HepG2 (cell line): Measurements from ENCODE around the gene SEC11A. TPM values are rescaled to one million over a fixed set of nuclear protein-coding genes. Genes with fewer than 3 reads are reported as not detected.

Source experiments
- HOXA3 ChIP-seq: sonication (generic); formaldehyde crosslinking; IDR thresholded peaks from 2 replicates; pipeline ENCODE4 v1.5.0; 2020; ENCODE audit warnings: missing genetic modification reagents
- IRF2 ChIP-seq: IDR thresholded peaks from 2 replicates; pipeline ENCODE4 v1.6.1; 2018; ENCODE audit warnings: missing genetic modification reagents, missing compliant biosample characterization
- IRX3 ChIP-seq: sonication (generic); formaldehyde crosslinking; IDR thresholded peaks from 2 replicates; pipeline ENCODE4 v1.8.1; 2023; ENCODE audit warnings: mild to moderate bottlenecking, low read depth, missing genetic modification reagents, borderline replicate concordance
- NFIC ChIP-seq: IDR thresholded peaks from 2 replicates; pipeline ENCODE4 v1.6.1; 2012; ENCODE audit warnings: mild to moderate bottlenecking, low read length, inconsistent platforms
- POLR2AphosphoS5 ChIP-seq: IDR thresholded peaks from 2 replicates; pipeline ENCODE4 v1.6.1; 2012; ENCODE audit warnings: low read depth, low read length
- SALL1 ChIP-seq: sonication (generic); formaldehyde crosslinking; IDR thresholded peaks from 2 replicates; pipeline ENCODE4 v1.8.0; 2022; ENCODE audit warnings: mild to moderate bottlenecking, missing genetic modification reagents
- ZNF225 ChIP-seq: sonication (generic); formaldehyde crosslinking; IDR thresholded peaks from 2 replicates; pipeline ENCODE4 v1.4.0; 2020; ENCODE audit warnings: mild to moderate bottlenecking, missing genetic modification reagents
- ZNF234 ChIP-seq: sonication (generic); formaldehyde crosslinking; conservative IDR thresholded peaks from 2 replicates; pipeline ENCODE4 v1.5.1; 2020; ENCODE audit warnings: mild to moderate bottlenecking, missing genetic modification reagents
- ZNF773 ChIP-seq: sonication (generic); formaldehyde crosslinking; IDR thresholded peaks from 2 replicates; pipeline ENCODE4 v1.4.0; 2020; ENCODE audit warnings: missing genetic modification reagents, borderline replicate concordance
- ZNF839 ChIP-seq: sonication (generic); formaldehyde crosslinking; IDR thresholded peaks from 2 replicates; pipeline ENCODE4 v1.4.0; 2020; ENCODE audit warnings: missing genetic modification reagents, mild to moderate bottlenecking, borderline replicate concordance
- polyA plus RNA-seq, 8 experiments: library from polyadenylated mRNA; depleted of rRNA in 3 of 8; stranded (reverse) in 7 of 8; unstranded in 1 of 8; fragments of >200 nt; fragmentation: Illumina TruSeq in 4 of 8; extraction: Trizol in 4 of 8; gene quantifications; 2 replicates each; pipeline versions ENCODE4 v1.2.1 to v1.2.3, GENCODE V29; 2011 to 2016; ENCODE audit warnings: low read depth in 4 of 8, missing spikeins in 1 of 8, mixed read lengths in 1 of 8; ENCODE audit not compliant: insufficient read depth in 1 of 8
- total RNA-seq, 5 experiments: library from RNA; depleted of rRNA; stranded (reverse); fragments of >200 nt; fragmentation: Illumina TruSeq; extraction: Trizol; gene quantifications; 2 replicates each; pipeline ENCODE4 v1.2.3, GENCODE V29; 2016; ENCODE audit warnings: low read depth in 1 of 5
- TF ChIP-seq, protein P1 (sequence below), 2 experiments: fragments of 450-650 bp in 1 of 2; sonication (generic) in 1 of 2; formaldehyde crosslinking in 1 of 2; IDR thresholded peaks; 2 replicates each; pipeline versions ENCODE4 v1.6.1 to v1.8.0; 2016 to 2022; ENCODE audit warnings: antibody characterized with exemption in 1 of 2, mild to moderate bottlenecking in 1 of 2, missing genetic modification reagents in 1 of 2
- TF ChIP-seq, protein P2 (sequence below): sonication (generic); formaldehyde crosslinking; IDR thresholded peaks from 2 replicates; pipeline ENCODE4 v1.4.0; 2020; ENCODE audit warnings: missing genetic modification reagents
- TF ChIP-seq, protein P3 (sequence below): sonication (generic); formaldehyde crosslinking; IDR thresholded peaks from 2 replicates; pipeline ENCODE4 v1.5.1; 2020; ENCODE audit warnings: mild to moderate bottlenecking, moderate library complexity, missing genetic modification reagents
- TF ChIP-seq, protein P4 (sequence below): sonication (generic); formaldehyde crosslinking; conservative IDR thresholded peaks from 2 replicates; pipeline ENCODE4 v1.4.0; 2020; ENCODE audit warnings: missing genetic modification reagents

The SEC11A gene
- total and polyA plus RNA-seq, 2 of the 13 experiments (the other 11 are each of a cell fraction or from before 2014, with no cell fraction given): 141 to 230 TPM

DNA sequence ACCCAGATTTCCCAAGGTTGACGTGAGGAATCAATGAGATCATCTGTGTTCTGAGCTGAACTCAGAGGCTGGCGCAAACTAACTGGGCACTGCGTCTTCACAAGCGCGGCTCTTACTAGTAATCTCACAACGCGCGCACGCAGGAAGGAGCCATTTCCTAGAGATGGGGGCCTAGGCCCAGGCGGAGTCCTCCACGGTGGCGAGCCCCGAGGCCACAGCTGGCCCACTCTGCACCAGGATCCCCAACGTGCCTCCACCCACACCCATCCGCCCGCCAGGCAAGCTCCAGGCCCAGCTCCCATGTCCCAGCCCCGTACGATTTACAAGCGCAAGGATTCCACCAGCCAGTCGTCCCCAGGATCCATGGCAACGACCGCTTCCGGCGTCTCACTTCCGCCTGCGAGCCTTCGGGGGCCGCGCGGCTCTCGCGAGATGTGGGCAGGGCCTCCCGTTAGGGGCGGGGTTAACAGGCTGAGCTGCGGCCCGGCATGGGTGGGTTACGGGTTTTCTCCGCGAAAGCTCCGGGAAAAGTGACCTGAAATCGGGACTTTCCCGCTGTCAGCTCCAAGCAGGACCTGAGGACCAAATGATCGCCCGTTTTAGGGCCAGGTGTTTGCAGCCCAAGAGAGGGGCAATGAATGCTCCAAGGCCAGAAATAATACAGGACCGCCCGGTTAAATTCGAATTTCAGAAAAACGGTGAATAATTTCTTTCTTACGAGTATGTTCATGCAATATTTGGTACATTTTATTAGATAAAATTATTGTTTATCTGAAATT is 61.8 kb downstream of the SEC11A start, which contains the start of gene WDR73 (continued):
- TF ChIP-seq ZNF839 (no peak), NFIC (no peak), HOXA3 (CRISPR knock-in tag) (peak; percentile 71), IRX3 (CRISPR knock-in tag) (0 out of 2 replicates have a peak, but pooled peaks have one; percentile 9), IRF2 (CRISPR knock-in tag) (peak; percentile 63), POLR2AphosphoS5 (peak; percentile 78), ZNF773 (CRISPR knock-in tag) (0 out of 2 replicates have a peak, but pooled peaks have one; percentile 64), ZNF234 (CRISPR knock-in tag) (no peak), SALL1 (CRISPR knock-in tag) (peak; percentile 71; the same call in 1 of the 2 replicates), ZNF225 (CRISPR knock-in tag) (peak; percentile 73; the same call in 1 of the 2 replicates)
- TF ChIP-seq, protein P1, sequence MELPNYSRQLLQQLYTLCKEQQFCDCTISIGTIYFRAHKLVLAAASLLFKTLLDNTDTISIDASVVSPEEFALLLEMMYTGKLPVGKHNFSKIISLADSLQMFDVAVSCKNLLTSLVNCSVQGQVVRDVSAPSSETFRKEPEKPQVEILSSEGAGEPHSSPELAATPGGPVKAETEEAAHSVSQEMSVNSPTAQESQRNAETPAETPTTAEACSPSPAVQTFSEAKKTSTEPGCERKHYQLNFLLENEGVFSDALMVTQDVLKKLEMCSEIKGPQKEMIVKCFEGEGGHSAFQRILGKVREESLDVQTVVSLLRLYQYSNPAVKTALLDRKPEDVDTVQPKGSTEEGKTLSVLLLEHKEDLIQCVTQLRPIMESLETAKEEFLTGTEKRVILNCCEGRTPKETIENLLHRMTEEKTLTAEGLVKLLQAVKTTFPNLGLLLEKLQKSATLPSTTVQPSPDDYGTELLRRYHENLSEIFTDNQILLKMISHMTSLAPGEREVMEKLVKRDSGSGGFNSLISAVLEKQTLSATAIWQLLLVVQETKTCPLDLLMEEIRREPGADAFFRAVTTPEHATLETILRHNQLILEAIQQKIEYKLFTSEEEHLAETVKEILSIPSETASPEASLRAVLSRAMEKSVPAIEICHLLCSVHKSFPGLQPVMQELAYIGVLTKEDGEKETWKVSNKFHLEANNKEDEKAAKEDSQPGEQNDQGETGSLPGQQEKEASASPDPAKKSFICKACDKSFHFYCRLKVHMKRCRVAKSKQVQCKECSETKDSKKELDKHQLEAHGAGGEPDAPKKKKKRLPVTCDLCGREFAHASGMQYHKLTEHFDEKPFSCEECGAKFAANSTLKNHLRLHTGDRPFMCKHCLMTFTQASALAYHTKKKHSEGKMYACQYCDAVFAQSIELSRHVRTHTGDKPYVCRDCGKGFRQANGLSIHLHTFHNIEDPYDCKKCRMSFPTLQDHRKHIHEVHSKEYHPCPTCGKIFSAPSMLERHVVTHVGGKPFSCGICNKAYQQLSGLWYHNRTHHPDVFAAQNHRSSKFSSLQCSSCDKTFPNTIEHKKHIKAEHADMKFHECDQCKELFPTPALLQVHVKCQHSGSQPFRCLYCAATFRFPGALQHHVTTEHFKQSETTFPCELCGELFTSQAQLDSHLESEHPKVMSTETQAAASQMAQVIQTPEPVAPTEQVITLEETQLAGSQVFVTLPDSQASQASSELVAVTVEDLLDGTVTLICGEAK (IDR thresholded peaks at IDR 0.05): peak; percentile 57
- TF ChIP-seq, protein P1 (CRISPR knock-in tag; IDR thresholded peaks at IDR 0.05): no peak
- TF ChIP-seq, protein P2, sequence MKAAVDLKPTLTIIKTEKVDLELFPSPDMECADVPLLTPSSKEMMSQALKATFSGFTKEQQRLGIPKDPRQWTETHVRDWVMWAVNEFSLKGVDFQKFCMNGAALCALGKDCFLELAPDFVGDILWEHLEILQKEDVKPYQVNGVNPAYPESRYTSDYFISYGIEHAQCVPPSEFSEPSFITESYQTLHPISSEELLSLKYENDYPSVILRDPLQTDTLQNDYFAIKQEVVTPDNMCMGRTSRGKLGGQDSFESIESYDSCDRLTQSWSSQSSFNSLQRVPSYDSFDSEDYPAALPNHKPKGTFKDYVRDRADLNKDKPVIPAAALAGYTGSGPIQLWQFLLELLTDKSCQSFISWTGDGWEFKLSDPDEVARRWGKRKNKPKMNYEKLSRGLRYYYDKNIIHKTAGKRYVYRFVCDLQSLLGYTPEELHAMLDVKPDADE: no peak
- TF ChIP-seq, protein P3, sequence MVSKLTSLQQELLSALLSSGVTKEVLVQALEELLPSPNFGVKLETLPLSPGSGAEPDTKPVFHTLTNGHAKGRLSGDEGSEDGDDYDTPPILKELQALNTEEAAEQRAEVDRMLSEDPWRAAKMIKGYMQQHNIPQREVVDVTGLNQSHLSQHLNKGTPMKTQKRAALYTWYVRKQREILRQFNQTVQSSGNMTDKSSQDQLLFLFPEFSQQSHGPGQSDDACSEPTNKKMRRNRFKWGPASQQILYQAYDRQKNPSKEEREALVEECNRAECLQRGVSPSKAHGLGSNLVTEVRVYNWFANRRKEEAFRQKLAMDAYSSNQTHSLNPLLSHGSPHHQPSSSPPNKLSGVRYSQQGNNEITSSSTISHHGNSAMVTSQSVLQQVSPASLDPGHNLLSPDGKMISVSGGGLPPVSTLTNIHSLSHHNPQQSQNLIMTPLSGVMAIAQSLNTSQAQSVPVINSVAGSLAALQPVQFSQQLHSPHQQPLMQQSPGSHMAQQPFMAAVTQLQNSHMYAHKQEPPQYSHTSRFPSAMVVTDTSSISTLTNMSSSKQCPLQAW (CRISPR knock-in tag): peak; percentile 71
- TF ChIP-seq, protein P4, sequence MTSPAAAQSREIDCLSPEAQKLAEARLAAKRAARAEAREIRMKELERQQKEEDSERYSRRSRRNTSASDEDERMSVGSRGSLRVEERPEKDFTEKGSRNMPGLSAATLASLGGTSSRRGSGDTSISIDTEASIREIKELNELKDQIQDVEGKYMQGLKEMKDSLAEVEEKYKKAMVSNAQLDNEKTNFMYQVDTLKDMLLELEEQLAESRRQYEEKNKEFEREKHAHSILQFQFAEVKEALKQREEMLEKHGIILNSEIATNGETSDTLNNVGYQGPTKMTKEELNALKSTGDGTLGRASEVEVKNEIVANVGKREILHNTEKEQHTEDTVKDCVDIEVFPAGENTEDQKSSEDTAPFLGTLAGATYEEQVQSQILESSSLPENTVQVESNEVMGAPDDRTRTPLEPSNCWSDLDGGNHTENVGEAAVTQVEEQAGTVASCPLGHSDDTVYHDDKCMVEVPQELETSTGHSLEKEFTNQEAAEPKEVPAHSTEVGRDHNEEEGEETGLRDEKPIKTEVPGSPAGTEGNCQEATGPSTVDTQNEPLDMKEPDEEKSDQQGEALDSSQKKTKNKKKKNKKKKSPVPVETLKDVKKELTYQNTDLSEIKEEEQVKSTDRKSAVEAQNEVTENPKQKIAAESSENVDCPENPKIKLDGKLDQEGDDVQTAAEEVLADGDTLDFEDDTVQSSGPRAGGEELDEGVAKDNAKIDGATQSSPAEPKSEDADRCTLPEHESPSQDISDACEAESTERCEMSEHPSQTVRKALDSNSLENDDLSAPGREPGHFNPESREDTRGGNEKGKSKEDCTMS: no peak
